HG02610 (cell line): Measurements from ENCODE around the gene DNM1.
"Not testable (repeated sequence)": the region's sequence is repeated elsewhere in the genome, so short reads cannot be mapped to it uniquely, and the experiment has no call there.

Source experiments
- ATAC-seq: cut with Tn5 transposase; IDR thresholded peaks from one replicate; pipeline ENCODE4 v1.9.1; 2021; ENCODE audit warnings: mild to moderate bottlenecking, moderate library complexity; ENCODE audit not compliant: unreplicated experiment

DNM1 gene

GRCh38 chr9:128274245-128274644 is 71.1 kb downstream of the DNM1 start:
- ATAC-seq, result no peak

DNA sequence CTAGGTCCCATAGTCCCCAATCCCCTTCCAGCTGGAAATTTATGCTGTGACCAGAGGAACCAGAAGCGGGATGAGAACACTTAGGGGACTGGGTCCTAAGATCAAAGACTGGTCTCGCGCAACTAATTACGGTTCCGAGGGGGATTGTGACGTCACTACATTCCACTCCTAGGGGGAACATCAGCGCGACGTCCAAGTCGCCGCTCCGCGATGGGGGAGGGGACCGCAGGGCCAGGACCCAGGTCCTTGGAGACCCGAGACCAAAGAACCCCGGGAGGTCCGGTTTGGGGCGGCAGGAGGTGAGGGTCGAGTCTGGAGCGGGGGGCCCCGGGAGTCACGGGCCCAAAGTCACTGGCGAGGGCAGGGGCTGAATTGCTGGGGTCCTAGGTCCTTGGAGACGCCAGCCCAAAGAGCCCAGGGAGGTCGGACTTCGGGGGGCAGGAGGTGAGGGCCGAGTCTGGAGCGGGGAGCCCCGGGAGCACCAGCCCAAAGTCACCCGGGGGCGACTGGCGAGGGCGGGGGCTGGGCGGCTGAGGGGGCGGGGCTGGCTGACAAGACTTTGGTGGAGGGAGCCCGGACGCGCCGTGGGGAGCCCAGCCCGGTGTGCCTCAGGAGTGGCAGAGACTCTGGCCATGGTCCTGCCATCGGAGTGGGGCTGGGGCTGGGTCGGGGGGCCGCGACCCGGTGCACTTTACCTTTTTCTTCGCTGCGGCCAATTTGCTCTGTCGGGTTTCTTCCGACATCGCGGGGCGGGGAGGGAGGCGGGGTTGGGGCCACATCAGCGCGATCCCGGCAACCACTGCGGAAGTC is 72.2 kb downstream of the DNM1 start, which contains the start of gene GOLGA2:
GOLGA2 (minus strand) TSS at position 810 of the 810 bp plus-strand sequence; CDS start at position 779, 31 bp downstream.
- ATAC-seq, result peak; percentile 48

GRCh38 chr9:128276008-128276573 is 72.9 kb downstream of the DNM1 start, which contains the start of gene SWI5:
TSS of gene SWI5 (plus strand) at chr9:128276276.
- ATAC-seq, result peak; percentile 94

DNA sequence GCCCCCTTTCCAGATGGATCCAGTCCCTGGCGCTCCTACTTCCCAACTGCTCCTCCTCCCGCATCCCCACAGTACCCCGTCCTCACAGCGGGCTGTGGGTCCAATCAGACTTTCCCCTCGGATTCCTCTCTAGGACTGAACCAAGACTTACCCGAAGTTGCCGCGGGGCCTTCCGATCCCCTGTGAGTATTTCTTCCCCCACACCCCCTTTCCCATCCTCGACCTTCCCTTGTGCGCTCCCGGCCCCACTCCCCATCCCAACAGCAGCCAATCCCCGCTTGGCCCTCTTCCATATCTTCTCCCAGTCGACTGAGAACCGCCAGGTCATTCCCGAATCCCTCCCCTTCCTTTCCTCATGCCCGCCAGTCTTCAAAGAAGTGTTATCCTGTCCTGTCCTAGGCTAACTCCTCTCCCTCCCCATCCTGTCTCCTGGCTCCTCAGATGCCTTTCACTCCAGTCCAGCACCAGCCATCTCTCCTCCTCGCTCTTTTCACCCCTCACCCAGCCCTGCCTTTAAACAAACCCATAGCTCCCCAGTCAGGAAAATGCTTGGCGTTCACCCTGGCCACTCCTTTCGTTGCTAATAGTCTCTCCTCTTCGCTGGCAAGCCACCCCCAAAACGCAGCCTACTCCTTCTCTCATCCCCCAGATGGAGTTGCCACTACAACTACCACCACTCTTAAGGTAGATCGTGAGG is 73.5 kb downstream of the DNM1 start:
- no peak for ATAC-seq

- not testable (repeated sequence) for ATAC-seq
Observed at GRCh38 chr9:128279088-128280073, 76.2 kb downstream of the DNM1 start.

- ATAC-seq, result no peak
Observed at GRCh38 chr9:128280084-128280622, 77.0 kb downstream of the DNM1 start.

GRCh38 chr9:128282500-128282899 is 79.3 kb downstream of the DNM1 start:
- ATAC-seq, result no peak

- ATAC-seq, result no peak
Observed at GRCh38 chr9:128285033-128285784, 82.0 kb downstream of the DNM1 start.

DNA sequence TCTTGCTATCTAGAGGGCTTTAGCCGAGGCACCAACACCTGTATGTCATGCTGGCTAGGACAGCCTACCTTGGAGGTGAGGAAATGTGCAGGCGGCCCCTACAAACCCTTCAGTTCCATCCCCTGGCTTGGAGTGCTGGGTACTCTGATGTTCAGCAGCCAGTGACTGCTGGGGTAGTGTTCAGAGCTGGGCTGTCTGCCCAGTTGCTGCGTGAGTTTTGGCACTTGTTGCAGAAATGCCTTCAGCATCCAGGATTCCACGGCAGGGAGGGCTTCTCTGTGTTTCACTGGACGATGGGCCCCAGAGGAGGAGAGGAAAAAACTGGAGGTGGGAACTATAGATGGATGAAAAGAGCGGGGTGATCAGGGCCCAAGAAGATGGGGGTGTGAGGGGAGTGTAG is 83.3 kb downstream of the DNM1 start:
- ATAC-seq, result no peak

- no peak for ATAC-seq
Observed at GRCh38 chr9:128288273-128289004, 85.3 kb downstream of the DNM1 start.

GRCh38 chr9:128292009-128292408 is 88.8 kb downstream of the DNM1 start:
- no peak for ATAC-seq

DNA sequence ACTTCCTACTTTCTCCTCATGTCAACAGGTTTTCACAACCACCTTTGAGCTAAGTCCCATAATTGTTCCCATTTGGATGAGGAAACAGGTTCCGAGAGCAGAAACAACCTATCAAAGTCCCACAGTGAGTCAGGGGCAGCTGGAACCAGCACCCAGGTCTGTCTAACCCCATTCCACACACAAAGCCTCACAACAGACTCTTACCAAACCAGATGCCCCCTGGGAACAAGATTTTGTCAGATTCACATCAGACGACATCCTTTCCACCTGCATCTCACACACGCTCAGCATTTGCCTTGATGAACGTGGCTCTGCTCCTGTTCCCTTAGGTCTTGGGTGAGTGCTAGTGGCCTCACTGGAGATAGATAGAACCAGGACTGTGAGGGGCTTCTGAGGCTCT is 89.9 kb downstream of the DNM1 start:
- ATAC-seq, result no peak

DNA sequence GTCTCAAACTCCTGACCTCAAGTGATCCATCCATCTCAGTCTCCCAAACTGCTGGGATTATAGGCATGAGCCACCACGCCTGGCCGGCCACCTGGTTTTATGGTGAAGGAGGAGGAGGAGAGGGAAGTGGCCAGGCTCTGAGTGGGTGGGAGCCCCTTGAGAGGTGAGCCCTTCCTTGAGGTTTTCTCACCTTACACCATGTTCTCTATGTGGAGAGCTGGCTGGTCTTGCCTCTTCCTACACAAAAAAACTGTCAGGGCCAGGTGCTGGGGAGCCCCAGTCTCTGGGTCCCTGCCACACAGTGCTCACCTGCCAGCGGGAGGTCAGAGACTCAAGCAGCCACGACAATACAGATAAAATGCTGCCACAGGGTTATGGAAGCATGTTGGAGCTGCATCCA is 91.0 kb downstream of the DNM1 start:
- no peak for ATAC-seq

DNA sequence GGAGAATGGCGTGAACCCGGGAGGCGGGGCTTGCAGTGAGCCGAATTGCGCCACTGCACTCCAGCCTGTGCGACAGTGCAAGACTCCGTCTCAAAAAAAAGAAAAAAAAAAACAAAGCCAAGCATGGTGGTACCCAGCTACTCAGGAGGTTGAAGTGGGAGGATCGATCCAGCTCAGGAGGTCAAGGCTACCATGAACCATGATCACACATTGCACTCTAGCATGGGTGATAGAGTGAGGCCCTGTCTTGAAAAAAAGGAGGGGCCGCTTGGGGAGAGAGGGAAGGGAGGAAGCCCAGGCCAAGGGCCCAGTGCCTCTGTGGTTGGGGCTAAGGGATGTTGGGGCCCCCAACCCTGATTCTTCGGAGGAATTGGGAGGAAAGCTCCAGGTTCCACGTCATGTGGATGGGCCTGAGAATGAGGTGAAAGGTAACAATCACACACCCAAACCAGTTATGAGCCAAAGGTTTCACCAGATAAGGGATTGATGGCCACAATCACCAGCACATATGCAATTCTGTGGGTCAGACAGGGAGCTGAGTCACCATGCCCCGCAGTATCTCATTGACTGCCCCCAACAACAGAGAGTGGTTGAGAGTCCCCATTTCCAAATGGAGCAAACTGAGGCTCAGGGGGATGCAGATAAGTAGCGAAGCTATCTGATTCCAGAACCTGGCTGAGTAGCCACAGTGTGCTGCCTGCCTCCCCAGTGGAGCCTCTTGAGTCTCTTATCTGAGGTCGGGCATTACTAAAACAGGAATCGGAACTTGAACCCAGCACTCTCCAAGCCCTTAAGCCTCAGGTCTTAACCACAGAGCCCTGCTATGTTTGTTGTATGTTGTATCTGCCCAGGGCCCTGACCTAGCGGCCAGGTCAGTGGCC is 93.4 kb downstream of the DNM1 start:
- no peak for ATAC-seq

GRCh38 chr9:128297221-128297773 is 94.1 kb downstream of the DNM1 start:
- no peak for ATAC-seq

- no peak for ATAC-seq
Observed at GRCh38 chr9:128298535-128299482, 95.6 kb downstream of the DNM1 start.
